WTC11 (cell line): ENCODE results near the gene ST6GALNAC5. TPM values are rescaled to one million over a fixed set of nuclear protein-coding genes. Genes with fewer than 3 reads are reported as not detected.

Source experiments
- ATAC-seq: fragments of 200-7000 bp; cut with Tn5 transposase; 2 replicates; pipeline ENCODE4 v1.10.0; 2021; ENCODE audit warnings: mild to moderate bottlenecking, moderate library complexity
- CTCF ChIA-PET: fragments of 300-600 bp; sonication (Branson Sonifier 250); formaldehyde crosslinking; loops from one replicate; lab custom pipeline; 2021; ENCODE audit warnings: antibody characterized with exemption; lab: Charles Lee
- POLR2A ChIA-PET: fragments of 350-600 bp; sonication (Branson Sonifier 250); formaldehyde crosslinking; loops from one replicate; lab custom pipeline; 2021; ENCODE audit warnings: antibody characterized with exemption; lab: Charles Lee
- DNase-seq: peaks from one replicate; pipeline ENCODE4 v3.0.0; 2021; ENCODE audit warnings: low spot score
- H3K27ac Mint-ChIP-seq: 2 replicates; pipeline ENCODE4 v1.8.0; 2021; ENCODE audit warnings: mixed read lengths
- H3K27me3 Mint-ChIP-seq: 2 replicates; pipeline ENCODE4 v1.8.0; 2021; ENCODE audit warnings: low read depth, mild to moderate bottlenecking, moderate library complexity, mixed read lengths
- H3K36me3 Mint-ChIP-seq: 2 replicates; pipeline ENCODE4 v1.8.0; 2021; ENCODE audit warnings: mixed read lengths
- H3K4me1 Mint-ChIP-seq: 2 replicates; pipeline ENCODE4 v1.8.0; 2022; ENCODE audit warnings: mixed read lengths
- H3K4me3 Mint-ChIP-seq: 2 replicates; pipeline ENCODE4 v1.8.0; 2021; ENCODE audit warnings: mild to moderate bottlenecking, moderate library complexity, mixed read lengths
- H3K9me3 Mint-ChIP-seq: 2 replicates; pipeline ENCODE4 v1.8.0; 2021; ENCODE audit warnings: mixed read lengths
- ATF1 ChIP-seq: sonication (generic); formaldehyde crosslinking; IDR thresholded peaks from 2 replicates; pipeline ENCODE4 v1.8.1; 2023; ENCODE audit warnings: mild to moderate bottlenecking, moderate library complexity, missing genetic modification reagents
- CREB1 ChIP-seq: sonication (generic); formaldehyde crosslinking; IDR thresholded peaks from 2 replicates; pipeline ENCODE4 v1.8.0; 2023; ENCODE audit warnings: mild to moderate bottlenecking, missing genetic modification reagents
- E2F5 ChIP-seq: sonication (generic); formaldehyde crosslinking; IDR thresholded peaks from 2 replicates; pipeline ENCODE4 v1.8.1; 2022; ENCODE audit warnings: mild to moderate bottlenecking, moderate library complexity, missing genetic modification reagents
- ELF4 ChIP-seq: sonication (generic); formaldehyde crosslinking; IDR thresholded peaks from 2 replicates; pipeline ENCODE4 v1.8.1; 2022; ENCODE audit warnings: low read depth, mild to moderate bottlenecking, moderate library complexity, missing genetic modification reagents
- ETV6 ChIP-seq: sonication (generic); formaldehyde crosslinking; IDR thresholded peaks from 2 replicates; pipeline ENCODE4 v1.8.1; 2022; ENCODE audit warnings: mild to moderate bottlenecking, missing genetic modification reagents
- FOXP1 ChIP-seq: sonication (generic); formaldehyde crosslinking; IDR thresholded peaks from 2 replicates; pipeline ENCODE4 v1.8.0; 2022; ENCODE audit warnings: missing genetic modification reagents, mild to moderate bottlenecking, moderate library complexity, borderline replicate concordance
- GABPB1 ChIP-seq: sonication (generic); formaldehyde crosslinking; IDR thresholded peaks from 2 replicates; pipeline ENCODE4 v1.8.1; 2023; ENCODE audit warnings: mild to moderate bottlenecking, missing genetic modification reagents
- GRHL2 ChIP-seq: fragments of 250-450 bp; sonication (Bioruptor Pico); IDR thresholded peaks from 2 replicates; pipeline ENCODE4 v1.8.0; 2022; ENCODE audit warnings: mild to moderate bottlenecking, moderate library complexity; ENCODE audit not compliant: insufficient replicate concordance, severe bottlenecking
- GTF2I ChIP-seq: fragments of 250-450 bp; sonication (Bioruptor Pico); conservative IDR thresholded peaks from 2 replicates; pipeline ENCODE4 v1.4.0; 2021; ENCODE audit warnings: mild to moderate bottlenecking
- IRF1 ChIP-seq: sonication (generic); formaldehyde crosslinking; IDR thresholded peaks from 2 replicates; pipeline ENCODE4 v1.8.0; 2023; ENCODE audit warnings: missing genetic modification reagents
- MAX ChIP-seq: sonication (generic); formaldehyde crosslinking; IDR thresholded peaks from 2 replicates; pipeline ENCODE4 v1.8.0; 2022; ENCODE audit warnings: mild to moderate bottlenecking, missing genetic modification reagents
- NFE2L1 ChIP-seq: sonication (generic); formaldehyde crosslinking; IDR thresholded peaks from 2 replicates; pipeline ENCODE4 v1.8.1; 2023; ENCODE audit warnings: missing genetic modification reagents
- NR3C1 ChIP-seq: sonication (generic); formaldehyde crosslinking; conservative IDR thresholded peaks from 2 replicates; pipeline ENCODE4 v1.8.1; 2023; ENCODE audit warnings: low read depth, mild to moderate bottlenecking, missing genetic modification reagents
- PRRX2 ChIP-seq: fragments of 250-450 bp; sonication (Bioruptor Pico); IDR thresholded peaks from 2 replicates; pipeline ENCODE4 v1.8.0; 2021; ENCODE audit warnings: mild to moderate bottlenecking
- TCF7 ChIP-seq: sonication (generic); formaldehyde crosslinking; IDR thresholded peaks from 2 replicates; pipeline ENCODE4 v1.8.0; 2022; ENCODE audit warnings: mild to moderate bottlenecking, low read depth, missing genetic modification reagents, moderate library complexity
- ZBTB21 ChIP-seq: sonication (generic); formaldehyde crosslinking; IDR thresholded peaks from 2 replicates; pipeline ENCODE4 v1.8.1; 2023; ENCODE audit warnings: mild to moderate bottlenecking, missing genetic modification reagents, borderline replicate concordance
- total RNA-seq: library from RNA; stranded (reverse); gene quantifications from 3 replicates; pipeline ENCODE4 v1.2.3, GENCODE V29; 2021
- TF ChIP-seq, protein P1 (sequence below): fragments of 250-450 bp; sonication (Bioruptor Pico); IDR thresholded peaks from 2 replicates; pipeline ENCODE4 v1.9.0; 2021; ENCODE audit warnings: mild to moderate bottlenecking, borderline replicate concordance
- TF ChIP-seq, protein P2 (sequence below): sonication (generic); formaldehyde crosslinking; IDR thresholded peaks from 2 replicates; pipeline ENCODE4 v1.8.1; 2023; ENCODE audit warnings: mild to moderate bottlenecking, missing genetic modification reagents
- TF ChIP-seq, protein P3 (sequence below): sonication (generic); formaldehyde crosslinking; conservative IDR thresholded peaks from 2 replicates; pipeline ENCODE4 v1.8.1; 2023; ENCODE audit warnings: mild to moderate bottlenecking, low read depth, missing genetic modification reagents, moderate library complexity
- TF ChIP-seq, protein P4 (sequence below): sonication (generic); formaldehyde crosslinking; IDR thresholded peaks from 2 replicates; pipeline ENCODE4 v1.8.1; 2022; ENCODE audit warnings: missing genetic modification reagents, borderline replicate concordance
- TF ChIP-seq, protein P5 (sequence below): sonication (generic); formaldehyde crosslinking; IDR thresholded peaks from 2 replicates; pipeline ENCODE4 v1.8.0; 2023; ENCODE audit warnings: mild to moderate bottlenecking, missing genetic modification reagents

The ST6GALNAC5 gene
- total RNA-seq, 1 experiment from 2014 or later: 9.6 TPM

GRCh38 chr1:77084457-77084856 is 217.2 kb downstream of the ST6GALNAC5 start:
- H3K27ac Mint-ChIP-seq: no peak overlapping the region
- ChIA-PET POLR2A (no interaction called here), CTCF (interaction anchor here (1.0 kb wide), 1 partner anchor 11 kb away, joined by 4 read pairs; no protein-coding TSS in a partner anchor)
- ATAC-seq (no peak; the same call in 1 of the 2 replicates), DNase-seq (no peak)
- 0 out of 2 replicates have a peak, but pooled peaks cover 4% of the 10 kb centered on the region for H3K36me3 Mint-ChIP-seq
- H3K4me3 Mint-ChIP-seq: no peak overlapping the region
- H3K27me3 Mint-ChIP-seq: no peaks in the 10 kb centered on the region
- H3K9me3 Mint-ChIP-seq: peaks cover 5% of the 10 kb centered on the region
- H3K4me1 Mint-ChIP-seq: peaks cover 49% of the 10 kb centered on the region
- TF ChIP-seq FOXP1 (CRISPR knock-in tag) (no peak), GRHL2 (CRISPR knock-in tag) (no peak), ELF4 (CRISPR knock-in tag) (no peak), MAX (no peak), ZBTB21 (no peak), CREB1 (CRISPR knock-in tag) (no peak), NR3C1 (CRISPR knock-in tag) (no peak), E2F5 (CRISPR knock-in tag) (no peak), NFE2L1 (CRISPR knock-in tag) (no peak)
- TF ChIP-seq, protein P1, sequence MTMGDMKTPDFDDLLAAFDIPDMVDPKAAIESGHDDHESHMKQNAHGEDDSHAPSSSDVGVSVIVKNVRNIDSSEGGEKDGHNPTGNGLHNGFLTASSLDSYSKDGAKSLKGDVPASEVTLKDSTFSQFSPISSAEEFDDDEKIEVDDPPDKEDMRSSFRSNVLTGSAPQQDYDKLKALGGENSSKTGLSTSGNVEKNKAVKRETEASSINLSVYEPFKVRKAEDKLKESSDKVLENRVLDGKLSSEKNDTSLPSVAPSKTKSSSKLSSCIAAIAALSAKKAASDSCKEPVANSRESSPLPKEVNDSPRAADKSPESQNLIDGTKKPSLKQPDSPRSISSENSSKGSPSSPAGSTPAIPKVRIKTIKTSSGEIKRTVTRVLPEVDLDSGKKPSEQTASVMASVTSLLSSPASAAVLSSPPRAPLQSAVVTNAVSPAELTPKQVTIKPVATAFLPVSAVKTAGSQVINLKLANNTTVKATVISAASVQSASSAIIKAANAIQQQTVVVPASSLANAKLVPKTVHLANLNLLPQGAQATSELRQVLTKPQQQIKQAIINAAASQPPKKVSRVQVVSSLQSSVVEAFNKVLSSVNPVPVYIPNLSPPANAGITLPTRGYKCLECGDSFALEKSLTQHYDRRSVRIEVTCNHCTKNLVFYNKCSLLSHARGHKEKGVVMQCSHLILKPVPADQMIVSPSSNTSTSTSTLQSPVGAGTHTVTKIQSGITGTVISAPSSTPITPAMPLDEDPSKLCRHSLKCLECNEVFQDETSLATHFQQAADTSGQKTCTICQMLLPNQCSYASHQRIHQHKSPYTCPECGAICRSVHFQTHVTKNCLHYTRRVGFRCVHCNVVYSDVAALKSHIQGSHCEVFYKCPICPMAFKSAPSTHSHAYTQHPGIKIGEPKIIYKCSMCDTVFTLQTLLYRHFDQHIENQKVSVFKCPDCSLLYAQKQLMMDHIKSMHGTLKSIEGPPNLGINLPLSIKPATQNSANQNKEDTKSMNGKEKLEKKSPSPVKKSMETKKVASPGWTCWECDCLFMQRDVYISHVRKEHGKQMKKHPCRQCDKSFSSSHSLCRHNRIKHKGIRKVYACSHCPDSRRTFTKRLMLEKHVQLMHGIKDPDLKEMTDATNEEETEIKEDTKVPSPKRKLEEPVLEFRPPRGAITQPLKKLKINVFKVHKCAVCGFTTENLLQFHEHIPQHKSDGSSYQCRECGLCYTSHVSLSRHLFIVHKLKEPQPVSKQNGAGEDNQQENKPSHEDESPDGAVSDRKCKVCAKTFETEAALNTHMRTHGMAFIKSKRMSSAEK (CRISPR knock-in tag): no peak

- ChIA-PET CTCF (interaction anchor here (0.6 to 1.0 kb wide), 2 partner anchors 11 to 76 kb away, joined by 3 to 4 read pairs; no protein-coding TSS in a partner anchor), POLR2A (no interaction called here)
- no peak for ATAC-seq
- no peak overlapping the region for H3K4me3 Mint-ChIP-seq
- no peak for DNase-seq
- peaks cover 48% of the 10 kb centered on the region for H3K4me1 Mint-ChIP-seq
- H3K27ac Mint-ChIP-seq: no peak overlapping the region
- peaks cover 5% of the 10 kb centered on the region for H3K9me3 Mint-ChIP-seq
- H3K27me3 Mint-ChIP-seq: no peaks in the 10 kb centered on the region
- H3K36me3 Mint-ChIP-seq: 0 out of 2 replicates have a peak, but pooled peaks cover 4% of the 10 kb centered on the region
- TF ChIP-seq, protein P2, sequence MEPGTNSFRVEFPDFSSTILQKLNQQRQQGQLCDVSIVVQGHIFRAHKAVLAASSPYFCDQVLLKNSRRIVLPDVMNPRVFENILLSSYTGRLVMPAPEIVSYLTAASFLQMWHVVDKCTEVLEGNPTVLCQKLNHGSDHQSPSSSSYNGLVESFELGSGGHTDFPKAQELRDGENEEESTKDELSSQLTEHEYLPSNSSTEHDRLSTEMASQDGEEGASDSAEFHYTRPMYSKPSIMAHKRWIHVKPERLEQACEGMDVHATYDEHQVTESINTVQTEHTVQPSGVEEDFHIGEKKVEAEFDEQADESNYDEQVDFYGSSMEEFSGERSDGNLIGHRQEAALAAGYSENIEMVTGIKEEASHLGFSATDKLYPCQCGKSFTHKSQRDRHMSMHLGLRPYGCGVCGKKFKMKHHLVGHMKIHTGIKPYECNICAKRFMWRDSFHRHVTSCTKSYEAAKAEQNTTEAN (CRISPR knock-in tag): no peak
- TF ChIP-seq GTF2I (CRISPR knock-in tag) (no peak), IRF1 (CRISPR knock-in tag) (no peak), GABPB1 (CRISPR knock-in tag) (no peak), PRRX2 (CRISPR knock-in tag) (no peak), ETV6 (CRISPR knock-in tag) (no peak), TCF7 (CRISPR knock-in tag) (no peak), ATF1 (CRISPR knock-in tag) (no peak)
- TF ChIP-seq, protein P3, sequence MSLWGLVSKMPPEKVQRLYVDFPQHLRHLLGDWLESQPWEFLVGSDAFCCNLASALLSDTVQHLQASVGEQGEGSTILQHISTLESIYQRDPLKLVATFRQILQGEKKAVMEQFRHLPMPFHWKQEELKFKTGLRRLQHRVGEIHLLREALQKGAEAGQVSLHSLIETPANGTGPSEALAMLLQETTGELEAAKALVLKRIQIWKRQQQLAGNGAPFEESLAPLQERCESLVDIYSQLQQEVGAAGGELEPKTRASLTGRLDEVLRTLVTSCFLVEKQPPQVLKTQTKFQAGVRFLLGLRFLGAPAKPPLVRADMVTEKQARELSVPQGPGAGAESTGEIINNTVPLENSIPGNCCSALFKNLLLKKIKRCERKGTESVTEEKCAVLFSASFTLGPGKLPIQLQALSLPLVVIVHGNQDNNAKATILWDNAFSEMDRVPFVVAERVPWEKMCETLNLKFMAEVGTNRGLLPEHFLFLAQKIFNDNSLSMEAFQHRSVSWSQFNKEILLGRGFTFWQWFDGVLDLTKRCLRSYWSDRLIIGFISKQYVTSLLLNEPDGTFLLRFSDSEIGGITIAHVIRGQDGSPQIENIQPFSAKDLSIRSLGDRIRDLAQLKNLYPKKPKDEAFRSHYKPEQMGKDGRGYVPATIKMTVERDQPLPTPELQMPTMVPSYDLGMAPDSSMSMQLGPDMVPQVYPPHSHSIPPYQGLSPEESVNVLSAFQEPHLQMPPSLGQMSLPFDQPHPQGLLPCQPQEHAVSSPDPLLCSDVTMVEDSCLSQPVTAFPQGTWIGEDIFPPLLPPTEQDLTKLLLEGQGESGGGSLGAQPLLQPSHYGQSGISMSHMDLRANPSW: no peak
- TF ChIP-seq, protein P4, sequence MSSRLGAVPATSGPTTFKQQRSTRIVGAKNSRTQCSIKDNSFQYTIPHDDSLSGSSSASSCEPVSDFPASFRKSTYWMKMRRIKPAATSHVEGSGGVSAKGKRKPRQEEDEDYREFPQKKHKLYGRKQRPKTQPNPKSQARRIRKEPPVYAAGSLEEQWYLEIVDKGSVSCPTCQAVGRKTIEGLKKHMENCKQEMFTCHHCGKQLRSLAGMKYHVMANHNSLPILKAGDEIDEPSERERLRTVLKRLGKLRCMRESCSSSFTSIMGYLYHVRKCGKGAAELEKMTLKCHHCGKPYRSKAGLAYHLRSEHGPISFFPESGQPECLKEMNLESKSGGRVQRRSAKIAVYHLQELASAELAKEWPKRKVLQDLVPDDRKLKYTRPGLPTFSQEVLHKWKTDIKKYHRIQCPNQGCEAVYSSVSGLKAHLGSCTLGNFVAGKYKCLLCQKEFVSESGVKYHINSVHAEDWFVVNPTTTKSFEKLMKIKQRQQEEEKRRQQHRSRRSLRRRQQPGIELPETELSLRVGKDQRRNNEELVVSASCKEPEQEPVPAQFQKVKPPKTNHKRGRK (CRISPR knock-in tag): no peak
- TF ChIP-seq, protein P5, sequence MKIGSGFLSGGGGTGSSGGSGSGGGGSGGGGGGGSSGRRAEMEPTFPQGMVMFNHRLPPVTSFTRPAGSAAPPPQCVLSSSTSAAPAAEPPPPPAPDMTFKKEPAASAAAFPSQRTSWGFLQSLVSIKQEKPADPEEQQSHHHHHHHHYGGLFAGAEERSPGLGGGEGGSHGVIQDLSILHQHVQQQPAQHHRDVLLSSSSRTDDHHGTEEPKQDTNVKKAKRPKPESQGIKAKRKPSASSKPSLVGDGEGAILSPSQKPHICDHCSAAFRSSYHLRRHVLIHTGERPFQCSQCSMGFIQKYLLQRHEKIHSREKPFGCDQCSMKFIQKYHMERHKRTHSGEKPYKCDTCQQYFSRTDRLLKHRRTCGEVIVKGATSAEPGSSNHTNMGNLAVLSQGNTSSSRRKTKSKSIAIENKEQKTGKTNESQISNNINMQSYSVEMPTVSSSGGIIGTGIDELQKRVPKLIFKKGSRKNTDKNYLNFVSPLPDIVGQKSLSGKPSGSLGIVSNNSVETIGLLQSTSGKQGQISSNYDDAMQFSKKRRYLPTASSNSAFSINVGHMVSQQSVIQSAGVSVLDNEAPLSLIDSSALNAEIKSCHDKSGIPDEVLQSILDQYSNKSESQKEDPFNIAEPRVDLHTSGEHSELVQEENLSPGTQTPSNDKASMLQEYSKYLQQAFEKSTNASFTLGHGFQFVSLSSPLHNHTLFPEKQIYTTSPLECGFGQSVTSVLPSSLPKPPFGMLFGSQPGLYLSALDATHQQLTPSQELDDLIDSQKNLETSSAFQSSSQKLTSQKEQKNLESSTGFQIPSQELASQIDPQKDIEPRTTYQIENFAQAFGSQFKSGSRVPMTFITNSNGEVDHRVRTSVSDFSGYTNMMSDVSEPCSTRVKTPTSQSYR (CRISPR knock-in tag): no peak
Measured at GRCh38 chr1:77085109-77085508, 217.8 kb downstream of the ST6GALNAC5 start.
